Measurements from ENCODE around the gene ZNF429.
"Not testable (repeated sequence)": the region's sequence is repeated elsewhere in the genome, so short reads cannot be mapped to it uniquely, and the experiment has no call there.

Gene ZNF429

GRCh38 chr19:21590867-21591266 is 85.5 kb downstream of the ZNF429 start:
- DNase-seq (ENCODE audit: low read depth), result no peak

GRCh38 chr19:21593008-21593481 is 87.6 kb downstream of the ZNF429 start:
- no peak for DNase-seq (ENCODE audit: low read depth)

GRCh38 chr19:21593502-21593901 is 88.1 kb downstream of the ZNF429 start:
- no peak for DNase-seq (ENCODE audit: low read depth)

GRCh38 chr19:21593934-21594820 is 88.8 kb downstream of the ZNF429 start:
- DNase-seq (ENCODE audit: low read depth), result no peak

GRCh38 chr19:21595185-21595584 is 89.8 kb downstream of the ZNF429 start:
- no peak for DNase-seq (ENCODE audit: low read depth)

- DNase-seq (ENCODE audit: low read depth), result no peak
Measured at GRCh38 chr19:21602082-21602658, 96.8 kb downstream of the ZNF429 start.

DNA sequence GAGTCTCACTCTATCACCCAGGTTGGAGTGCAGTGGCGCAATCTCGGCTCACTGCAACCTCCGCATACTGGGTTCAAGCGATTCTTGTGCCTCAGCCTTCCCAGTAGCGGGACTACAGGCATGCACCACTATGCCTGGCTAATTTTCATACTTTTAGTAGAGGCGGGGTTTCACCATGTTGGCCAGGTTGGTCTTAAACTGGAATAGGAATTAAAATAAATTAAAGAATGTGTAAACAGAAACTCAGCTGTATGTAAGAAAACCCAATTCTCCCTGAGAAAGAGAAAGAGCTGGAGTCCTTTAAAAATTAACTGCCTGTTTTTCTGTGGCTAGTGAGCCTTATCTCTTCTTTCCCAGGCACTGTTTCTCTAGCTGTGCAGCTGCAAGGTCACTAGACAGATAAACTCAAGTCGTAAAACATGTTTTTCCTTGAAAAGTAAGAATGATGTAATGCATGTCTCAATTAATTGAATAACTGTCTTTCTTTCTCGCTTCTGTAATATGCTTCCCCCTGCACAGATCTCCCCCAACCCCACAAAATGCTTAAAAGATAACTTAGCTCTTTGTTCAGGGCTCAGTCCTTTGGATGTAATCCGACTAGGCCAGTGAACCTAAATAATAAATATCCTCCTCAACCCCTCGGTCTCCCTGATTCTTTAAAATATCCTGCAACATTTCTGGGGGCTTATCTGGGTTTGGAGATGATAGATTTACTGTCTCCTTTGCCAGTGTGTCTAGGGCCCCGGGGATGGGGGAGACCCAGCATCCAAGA is 97.4 kb downstream of the ZNF429 start:
- DNase-seq (ENCODE audit: low read depth), result not testable (repeated sequence)

DNA sequence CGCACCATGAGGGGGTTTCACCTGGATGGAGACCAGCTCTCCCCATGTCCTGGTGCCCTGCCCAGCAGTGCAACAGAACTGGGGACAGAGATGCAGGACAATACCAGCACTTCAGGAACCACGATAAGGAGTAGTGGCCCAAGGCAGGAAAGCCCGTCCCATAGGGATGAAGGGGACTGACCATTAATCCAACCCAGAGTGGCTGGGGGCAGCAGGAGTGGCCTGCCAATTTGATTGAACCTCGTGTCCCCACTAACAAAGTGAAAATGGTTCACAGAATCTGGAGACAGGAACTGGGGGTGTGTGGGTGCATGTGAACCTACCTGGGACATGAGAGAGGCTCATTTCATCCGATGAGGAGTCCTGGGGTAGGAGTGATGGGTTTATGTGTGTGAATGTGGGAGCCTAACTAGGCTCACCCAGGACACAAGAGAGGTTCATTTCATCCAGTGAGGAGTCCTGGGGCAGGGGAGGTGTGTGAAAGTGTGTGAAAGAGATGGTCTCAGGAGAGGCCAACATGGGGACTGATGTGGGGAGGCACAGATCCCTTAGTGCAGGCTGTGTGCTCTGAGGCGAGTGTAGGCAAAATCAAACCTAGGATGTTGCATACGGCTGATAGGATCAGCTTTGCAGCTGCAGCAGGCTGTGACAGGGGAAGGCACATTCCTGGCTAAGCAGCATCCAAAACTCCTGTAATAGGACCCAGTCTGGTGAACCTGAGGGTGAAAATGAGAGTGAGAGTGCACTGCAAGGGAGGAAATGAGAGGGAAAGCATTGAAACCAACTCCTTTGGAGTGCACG is 98.2 kb downstream of the ZNF429 start:
- DNase-seq (ENCODE audit: low read depth), result no peak

DNA sequence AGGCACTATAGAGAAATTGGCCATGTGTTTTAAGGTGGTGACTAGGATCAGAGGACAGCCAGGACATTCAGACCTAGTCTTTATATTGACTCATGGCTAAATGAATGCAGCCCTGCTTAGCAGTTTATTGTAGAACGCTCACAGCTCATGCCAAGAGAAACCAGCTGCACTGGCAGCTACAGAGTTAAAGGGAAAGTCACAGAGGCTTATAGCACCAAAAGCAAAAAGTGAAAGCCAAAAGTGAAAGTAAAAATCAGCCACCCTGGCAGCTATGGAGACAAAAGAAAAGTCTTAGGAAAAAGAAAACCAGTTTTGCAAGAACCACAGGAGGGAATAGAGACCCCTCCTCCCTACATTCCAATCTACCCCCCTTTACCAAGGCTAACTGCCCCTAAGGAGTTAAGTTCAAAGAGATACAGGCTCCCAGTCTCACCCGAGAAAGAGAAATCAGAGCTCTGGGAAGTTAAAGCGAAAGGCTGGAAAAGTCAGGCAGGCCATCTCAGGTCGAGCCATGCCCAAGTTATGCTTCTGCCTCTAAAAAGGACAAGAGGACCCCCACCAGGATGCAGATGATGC is 99.0 kb downstream of the ZNF429 start:
- no peak for DNase-seq (ENCODE audit: low read depth)

Measured in activated T-helper 9 cell treated with anti-CD3 and anti-CD28 coated beads, Interleukin-2, amount 50 U/mL, for 16 hours (primary cell).